Mucosa of gallbladder (tissue), 1 donor: ENCODE measurements around the gene CTNND2. TPM values are rescaled to one million over a fixed set of nuclear protein-coding genes. Genes with fewer than 3 reads are reported as not detected.

ENCODE experiments used
- DNase-seq: peaks from one replicate; pipeline ENCODE4 v3.0.0-alpha.2; 2020; ENCODE audit warnings: low spot score
- total RNA-seq: library from RNA; stranded (reverse); gene quantifications from one replicate; pipeline ENCODE4 v1.2.1, GENCODE V29; 2021
- donor health status: DM: no; HTN: no; CAD: no.

Gene CTNND2
- total RNA-seq, 1 donor from 2014 or later, result 131 TPM

DNA sequence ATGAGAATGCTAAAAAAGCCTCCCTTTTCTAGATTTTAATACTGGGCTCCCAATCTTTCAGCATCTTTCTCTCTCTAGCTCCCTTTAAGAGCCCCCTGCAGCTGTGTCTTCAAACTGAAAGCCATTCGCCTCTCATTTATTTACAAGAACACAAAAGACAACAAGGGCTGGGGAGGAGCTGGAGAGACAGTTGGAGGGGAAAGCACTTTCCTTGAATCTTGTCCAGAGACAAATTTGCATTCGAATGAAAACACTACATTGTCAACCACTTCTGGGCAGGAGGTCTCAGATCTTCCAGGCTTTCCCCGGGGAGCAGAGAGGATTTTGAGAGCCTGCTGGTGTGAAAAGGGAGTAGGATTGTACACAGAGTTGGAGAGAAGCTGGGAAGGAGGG lies 518.3 kb downstream of the CTNND2 start:
- DNase-seq, result no peak

DNA sequence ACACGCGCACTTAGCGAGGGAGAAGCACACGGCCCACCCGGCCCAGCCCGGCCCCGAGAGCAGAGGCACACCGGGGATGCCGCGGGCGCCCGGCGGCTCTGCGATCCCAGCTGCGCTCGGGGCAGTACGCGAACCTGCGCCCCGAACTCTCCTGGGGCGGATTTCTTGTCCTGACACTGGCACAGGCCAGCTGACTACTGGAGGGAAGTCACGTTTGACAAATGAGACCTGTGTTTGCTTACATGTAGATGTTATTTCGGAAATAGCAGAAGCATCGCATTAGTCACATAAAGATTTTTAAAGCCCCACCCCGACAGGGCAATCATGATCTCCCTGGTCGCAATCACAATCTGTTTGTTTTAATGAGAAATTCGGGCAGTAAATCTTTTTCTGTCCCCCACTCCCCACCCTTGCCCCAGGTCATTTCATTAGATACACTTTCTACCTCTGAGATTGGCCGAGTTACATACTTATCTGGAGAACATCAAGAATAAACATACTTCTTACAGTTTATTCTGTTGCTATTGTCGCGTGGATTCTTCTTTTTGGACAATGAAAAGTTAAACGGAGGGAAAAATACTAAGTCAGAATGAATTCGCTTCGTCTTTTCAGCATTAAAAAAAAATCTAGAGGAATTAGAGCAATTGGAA lies 518.9 kb downstream of the CTNND2 start:
- DNase-seq, result no peak

DNA sequence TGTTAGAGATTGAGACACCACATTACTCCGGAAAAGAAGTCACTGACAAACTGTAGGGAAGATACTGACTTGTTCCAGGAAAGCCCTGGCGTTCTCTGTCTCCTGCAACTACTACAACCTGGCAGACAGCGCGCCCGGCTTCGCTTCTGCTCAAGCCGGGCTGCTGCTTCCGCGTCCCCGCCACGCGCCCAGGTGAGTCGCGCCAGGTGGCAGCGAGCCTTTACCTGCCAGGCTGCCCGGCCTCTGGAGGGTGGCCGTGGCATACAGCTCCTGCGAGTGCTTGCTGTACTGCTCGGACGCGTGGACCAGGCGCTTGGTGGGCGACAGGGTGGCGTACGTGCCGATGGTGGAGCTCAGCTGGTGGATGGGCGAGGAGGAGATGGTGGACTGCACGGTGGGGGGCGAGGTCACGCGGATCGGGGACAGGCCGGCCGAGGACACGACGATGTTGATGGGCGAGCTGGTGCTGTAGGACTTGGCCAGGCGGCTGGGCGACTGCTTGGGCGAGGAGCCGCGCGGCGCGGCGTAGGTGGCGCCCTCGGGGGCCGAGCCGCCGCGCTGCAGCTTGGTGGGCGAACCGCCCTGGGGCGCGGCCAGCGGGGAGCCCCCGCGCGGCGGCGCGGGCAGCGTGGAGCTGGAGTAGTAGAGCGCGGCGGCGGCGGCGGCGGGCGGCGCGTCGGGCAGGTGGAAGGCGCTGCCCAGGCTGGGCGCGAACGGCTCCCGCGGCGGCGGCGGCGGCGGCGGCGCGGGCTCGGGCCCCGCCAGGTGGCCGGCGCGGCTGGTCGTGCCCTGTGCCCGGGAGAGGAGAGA lies 519.6 kb downstream of the CTNND2 start:
- DNase-seq, result no peak

DNA sequence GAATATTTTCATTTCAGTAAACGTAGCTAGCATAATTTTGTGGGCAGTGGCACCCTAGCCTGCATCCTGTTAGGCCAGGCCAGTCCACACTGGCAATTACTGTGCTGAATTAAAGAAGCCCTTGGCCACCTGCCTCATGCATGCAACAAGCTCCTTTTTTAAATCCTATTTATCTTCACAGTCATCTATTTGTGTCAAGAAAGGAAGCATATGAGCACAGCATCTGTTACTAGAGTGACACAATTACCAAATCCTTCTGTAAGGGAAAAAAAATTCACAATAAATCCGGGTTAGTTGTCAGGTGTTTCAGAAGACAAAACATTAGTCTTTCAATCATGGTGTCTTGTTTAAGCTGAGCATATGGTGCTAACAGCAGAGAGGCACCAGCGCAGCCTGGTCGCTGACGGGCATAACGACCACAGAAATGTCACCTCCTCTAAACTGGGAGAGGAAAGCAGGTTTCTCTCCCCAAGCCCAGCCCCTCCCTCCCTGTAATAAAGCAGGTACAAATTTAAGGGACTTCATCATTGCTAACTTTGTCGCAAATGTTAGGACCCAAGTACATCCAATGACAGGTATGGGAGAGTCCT lies 520.6 kb downstream of the CTNND2 start:
- no peak for DNase-seq

DNA sequence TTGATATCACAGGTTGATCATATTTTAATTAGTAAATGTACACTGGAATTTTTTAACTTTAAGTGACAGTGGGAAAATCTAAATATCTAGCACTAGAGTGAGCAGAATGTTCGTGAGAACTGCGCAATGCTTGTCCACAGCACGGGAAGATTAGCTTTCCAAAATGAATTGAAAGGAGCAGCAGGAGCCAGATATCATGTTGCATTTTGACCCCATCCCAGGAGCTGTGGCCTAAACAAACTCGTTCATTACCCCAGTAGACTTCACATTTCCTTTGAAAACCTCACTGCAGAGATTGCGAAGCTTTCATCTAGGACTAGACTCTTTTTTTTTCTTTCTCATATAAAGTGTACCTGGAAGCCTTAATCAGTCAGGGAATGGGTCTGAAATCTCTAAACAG lies 525.8 kb downstream of the CTNND2 start:
- DNase-seq, result no peak

DNA sequence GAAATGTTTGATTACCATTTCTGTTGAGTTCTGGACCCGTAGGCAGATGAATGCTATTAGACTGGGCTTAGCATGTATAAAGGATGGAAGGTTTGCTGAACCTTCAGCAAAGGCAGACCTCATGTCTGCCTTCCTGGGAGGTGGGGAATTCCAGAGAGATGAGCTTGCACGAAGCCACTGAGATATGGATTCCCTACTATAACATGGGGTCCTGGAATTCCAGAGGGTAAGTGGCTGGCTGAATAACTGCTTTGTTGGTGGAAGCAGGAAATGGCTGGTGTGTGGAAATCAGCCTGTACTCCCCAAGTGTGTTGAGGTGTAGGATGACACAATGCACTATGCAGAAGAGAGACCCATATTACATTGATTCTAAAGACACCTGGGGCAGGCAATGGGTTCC lies 526.4 kb downstream of the CTNND2 start:
- DNase-seq, result no peak

DNA sequence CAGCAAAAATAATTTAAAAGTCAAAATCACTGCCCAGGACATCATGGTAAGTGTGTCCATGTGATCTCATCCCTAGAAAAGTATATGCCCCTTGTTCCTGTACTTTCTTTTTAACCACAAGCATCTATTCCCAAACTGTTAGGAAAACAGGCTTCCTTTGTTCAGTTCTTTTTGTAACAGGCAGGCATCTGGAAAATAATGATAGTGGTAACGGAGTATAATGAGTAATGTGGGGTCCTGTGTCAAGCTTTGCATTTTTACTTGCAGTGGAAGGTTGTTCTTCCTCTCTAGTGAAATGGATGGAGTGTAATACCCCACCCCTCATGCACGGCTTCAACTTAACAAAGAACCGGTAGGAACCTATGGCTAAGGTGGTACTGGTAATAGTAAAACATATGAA lies 532.1 kb downstream of the CTNND2 start:
- DNase-seq, result no peak

DNA sequence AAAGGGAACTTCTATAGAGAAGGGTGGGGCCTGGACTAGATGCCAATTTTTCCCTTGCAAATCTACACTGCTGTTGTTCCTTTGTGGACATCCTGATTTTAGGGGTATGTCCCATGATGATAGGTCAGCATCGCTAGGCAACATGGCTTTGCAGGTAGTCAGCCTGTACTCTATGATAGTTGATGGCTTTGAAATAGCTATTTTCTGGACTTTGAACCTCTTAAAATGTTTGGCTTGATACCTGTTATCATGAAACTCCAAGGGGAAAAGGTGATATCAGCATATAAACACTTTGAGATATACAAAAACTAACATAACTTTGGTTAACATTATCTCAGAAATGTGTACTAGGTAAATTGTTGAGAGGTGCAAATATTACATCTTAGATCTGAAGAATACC lies 533.2 kb downstream of the CTNND2 start:
- DNase-seq, result no peak

DNA sequence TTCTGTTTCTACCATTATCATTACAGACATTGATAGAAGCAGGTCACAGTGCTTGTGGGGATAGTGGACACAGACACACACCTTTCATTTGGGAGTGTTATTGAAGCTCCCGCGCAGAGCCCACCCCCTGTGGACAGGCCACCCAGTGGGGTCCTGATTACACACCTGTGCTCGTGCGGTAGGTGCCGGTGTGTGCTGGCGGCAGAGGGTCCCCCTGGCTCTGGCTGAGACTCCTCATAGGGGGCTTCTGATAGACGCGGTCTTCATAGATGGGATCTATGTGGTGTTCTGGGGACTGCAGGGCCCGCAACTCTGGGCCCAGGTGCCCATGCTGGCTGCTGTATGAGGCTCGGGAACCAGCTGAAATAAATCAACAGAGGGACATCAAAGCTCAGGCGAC lies 539.7 kb downstream of the CTNND2 start:
- no peak for DNase-seq

DNA sequence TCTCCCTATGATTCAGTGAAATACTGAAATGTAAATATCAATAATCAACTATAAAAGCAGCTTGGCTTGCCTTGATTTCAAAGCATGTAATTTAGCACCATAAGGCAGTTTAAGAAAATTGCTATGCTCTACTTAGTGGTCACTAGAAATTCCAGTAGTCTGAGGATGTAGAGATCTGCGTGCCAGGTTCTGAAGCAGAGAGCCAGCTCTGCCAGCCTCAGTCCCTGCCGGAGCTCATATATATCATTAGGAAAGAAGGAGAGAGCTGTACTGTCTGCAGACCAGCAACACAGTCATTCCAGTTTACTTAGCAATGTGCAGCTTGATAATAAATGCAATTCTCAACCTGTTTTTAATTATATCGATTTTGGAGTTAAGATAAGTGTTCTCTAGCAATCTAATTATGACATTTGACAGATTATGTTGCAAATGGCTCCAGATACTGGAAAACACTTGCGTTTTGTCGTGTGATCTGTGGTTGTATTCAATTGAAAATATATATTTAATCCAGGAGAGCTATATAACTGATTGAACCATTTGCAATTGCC lies 540.5 kb downstream of the CTNND2 start:
- DNase-seq, result no peak

DNA sequence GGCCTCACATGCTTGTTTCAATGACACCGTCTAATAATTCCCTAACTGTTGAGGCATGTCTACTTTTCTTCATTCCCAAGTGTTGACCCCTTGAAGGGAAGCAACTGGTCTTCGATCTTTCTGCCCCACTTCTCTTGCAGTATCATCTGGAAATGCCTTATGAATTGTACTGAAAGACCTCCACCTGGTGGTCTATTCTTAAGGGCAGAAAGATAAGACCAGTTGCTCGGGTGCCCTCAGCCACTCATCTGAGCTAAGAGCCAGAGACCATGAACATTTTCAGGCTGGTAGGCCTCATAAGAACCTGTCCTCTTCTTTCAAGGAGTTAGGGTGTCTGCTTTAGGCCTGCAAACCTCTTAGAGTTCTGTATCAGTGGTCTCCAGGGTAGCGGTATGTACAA lies 542.5 kb downstream of the CTNND2 start:
- DNase-seq, result no peak

DNA sequence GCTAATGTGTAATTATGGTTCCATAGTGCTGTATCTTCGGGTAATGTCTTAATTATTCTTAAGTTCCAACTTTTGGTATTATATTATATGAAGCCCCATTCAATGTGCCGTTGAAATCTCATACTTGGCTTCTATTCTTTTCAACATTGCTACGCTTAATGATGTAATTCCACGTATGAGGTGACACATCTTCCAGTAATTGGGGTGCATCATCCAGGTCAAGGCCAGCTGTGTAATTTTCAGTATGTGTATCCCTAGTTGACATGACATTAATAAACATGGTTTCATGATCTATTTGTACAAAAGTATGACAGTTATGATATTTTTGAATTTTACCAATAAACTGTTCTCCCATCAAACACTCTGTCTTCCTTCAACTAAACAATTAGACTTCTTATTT lies 546.3 kb downstream of the CTNND2 start:
- no peak for DNase-seq

DNA sequence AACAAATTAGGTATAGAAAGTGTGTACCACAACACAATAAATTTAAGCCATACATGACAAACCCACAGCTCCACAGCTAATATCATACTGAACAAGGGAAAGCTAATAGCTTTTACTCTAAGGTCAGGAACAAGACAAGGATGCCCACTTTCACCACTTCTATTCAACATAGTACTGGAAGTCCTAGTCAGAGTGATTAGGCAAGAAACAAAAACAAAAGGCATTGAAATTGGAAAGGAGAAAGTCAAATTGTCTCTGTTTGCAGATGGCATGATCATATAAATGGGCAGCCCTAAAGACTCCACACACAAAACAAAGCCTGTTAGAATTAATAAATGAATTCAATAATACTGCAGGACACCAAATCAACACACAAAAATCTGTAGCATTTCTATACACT lies 548.8 kb downstream of the CTNND2 start:
- no peak for DNase-seq

DNA sequence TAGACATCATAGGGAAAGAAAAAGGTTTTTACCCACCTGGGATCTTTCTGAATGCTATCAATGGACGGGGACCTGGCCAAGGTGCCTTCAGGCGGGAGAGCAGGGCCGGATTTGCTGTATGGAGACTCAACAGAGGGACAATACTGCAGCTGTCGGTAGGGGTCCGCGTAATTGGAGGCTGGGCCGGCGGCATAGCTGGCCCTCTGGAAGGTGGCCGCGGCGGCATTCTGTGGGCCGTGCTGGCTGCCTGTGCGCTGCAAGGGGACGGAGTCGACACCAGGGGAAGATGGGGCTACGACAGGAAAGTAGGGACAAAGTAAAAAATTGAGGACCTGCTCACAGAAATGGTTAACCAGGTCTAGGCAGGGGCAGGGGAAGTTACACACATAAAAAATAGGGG lies 557.9 kb downstream of the CTNND2 start:
- no peak for DNase-seq

DNA sequence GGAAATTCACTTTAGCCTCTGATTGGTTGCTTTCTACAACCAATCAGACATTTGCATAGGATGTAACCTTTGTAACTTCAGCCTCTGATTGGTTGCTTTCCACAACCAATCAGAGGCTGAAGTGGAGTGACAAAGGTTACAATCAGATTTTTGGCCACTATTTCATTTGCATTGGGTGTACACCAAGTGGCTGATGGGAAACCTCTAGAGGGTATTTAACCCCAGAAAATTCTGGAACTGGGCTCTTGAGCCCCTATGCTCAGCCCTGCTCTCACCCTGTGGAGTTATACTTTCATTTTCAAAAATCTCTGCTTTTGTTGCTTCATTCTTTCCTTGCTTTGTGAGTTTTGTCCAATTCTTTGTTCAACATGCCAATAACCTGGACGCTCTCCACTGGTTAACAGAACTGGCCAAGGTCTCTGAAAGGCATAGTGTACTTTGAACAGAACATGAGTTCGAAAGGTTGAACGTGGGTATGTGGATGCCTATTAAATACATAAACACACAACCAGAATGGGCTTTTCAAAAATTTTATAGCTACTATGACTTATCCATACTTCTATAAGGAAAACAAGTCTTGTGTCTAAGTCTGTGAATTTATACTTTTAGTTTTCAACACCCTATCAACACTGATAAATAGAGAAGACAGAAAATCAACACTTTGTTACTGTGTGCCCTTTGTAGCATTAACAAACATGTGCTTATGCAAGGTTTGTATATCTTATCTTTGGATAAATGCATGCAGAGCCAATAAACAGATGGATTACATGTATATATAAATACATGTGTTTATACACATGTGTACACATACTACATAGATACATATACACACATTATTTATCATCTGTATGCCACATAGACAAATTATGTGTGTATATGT lies 568.1 kb downstream of the CTNND2 start:
- no peak for DNase-seq

DNA sequence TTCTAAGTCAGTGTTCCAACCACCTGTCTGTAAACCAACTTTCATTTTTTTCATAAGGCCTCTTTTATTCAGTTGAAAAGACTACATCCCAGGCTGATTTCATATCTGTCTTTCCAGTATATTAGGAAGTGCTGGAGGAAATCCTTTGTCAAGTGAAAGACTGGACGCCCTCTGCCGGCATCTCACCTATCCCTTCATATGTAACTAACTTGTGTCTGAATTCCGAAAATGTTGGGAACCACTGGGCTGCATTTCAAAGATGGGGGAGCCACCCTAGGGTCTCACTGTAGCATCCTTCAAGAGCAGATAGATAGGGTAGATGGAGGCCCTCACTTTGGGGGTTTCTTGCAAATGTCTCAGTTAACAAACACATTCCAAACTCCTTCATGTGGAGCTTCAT lies 569.8 kb downstream of the CTNND2 start:
- no peak for DNase-seq

DNA sequence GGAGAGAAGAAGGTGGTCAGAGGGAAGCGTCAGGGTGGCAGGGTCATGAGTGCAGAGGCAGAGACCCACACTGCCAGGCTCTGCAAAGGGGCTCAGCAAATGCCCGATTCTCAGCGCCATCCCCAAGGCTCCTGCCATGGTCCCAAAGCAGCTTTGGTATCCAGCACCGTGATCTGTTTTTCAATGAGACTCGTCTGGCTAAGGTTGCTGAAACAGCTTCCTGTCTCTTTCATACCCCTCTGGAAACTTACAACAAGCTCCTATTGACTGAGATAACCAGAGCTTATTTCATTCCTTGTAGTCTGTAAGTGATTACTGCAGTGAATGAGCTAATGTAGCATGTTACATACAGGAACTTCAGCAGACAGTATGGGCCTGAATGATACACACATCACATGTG lies 574.6 kb downstream of the CTNND2 start:
- no peak for DNase-seq

DNA sequence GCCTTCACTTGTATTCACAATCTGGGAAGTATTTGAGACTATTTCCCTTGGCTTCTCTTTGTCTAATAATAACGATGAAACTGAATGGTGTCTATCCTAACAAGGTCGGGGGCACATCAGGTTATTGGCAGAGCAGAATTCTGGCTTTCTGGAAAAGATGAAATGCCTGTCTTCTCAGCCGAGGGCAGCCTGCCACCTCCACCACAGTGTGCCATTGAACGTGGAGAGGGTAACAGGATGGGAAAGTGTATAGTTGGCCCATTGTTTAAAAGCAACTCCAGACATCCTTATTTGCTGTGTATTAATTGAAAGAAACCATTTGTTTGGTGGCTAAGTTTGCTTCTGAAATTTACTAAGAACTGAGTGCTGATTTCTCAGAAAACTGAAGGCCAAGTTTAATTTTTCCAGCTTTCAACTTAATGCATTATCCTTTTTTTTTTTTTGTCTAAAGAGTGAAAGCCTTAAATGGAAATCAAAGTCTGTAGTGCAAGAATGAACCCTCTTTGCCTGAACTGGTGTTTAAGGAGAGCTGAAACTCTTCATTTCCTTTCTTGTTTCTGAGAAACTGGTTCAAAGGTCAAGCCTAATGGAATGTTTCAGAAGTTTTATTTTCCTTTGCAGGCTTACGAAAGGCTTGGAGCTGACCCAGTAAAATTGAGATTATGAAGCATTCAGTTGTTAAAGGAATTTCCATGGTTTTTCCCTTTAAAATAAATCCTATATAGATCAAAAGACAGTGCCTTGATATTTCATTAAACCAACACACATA lies 579.5 kb downstream of the CTNND2 start:
- no peak for DNase-seq

DNA sequence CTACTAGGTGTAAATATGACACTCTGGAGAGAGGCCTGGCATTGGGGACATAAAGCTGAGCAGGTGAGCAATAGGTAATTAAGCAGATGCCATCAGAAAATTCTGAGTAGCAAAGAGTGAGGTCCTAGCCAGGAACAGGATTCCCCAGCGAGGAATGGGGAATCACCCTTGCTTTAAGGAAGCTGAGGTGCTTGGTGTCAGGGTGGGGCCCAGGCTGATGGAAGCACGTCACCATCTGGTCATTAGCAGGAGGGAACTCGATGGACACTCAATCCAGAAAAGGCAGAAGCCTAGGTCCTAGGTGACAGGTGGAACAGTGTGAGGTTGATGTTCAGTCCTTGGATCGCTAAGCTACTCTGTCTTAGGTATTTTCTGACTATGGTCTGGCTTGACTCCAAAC lies 580.5 kb downstream of the CTNND2 start:
- DNase-seq, result no peak

DNA sequence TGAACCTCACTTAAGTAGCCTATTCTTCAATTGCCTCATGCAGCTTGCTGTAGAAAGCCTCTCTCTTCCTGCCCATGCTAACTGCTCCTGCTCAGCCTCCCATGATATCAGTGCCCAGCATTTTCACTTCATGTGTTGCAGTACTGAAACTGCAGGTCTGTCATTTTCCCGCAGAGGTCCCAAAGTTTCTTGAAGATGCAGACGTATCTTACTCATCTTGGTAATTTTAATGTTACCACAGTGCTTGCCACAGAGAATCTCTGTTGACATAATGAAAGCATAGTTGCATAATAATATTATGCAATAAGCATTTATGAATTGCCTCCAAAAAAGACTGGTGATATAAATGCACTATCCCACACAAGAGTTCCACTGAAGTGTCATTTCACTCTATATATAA lies 582.1 kb downstream of the CTNND2 start:
- no peak for DNase-seq
